A673 (cell line): ENCODE measurements around the gene RBBP5. TPM values are rescaled to one million over a fixed set of nuclear protein-coding genes. Genes with fewer than 3 reads are reported as not detected.

Source experiments
- BruUV-seq: library from RNA; stranded (reverse); fragments of 400-500 nt; replicated peaks from 2 replicates; lab custom pipeline; 2021; lab: Mats Ljungman, UMichigan
- CTCF ChIA-PET: fragments of 300-600 bp; sonication (Branson Sonifier 250); formaldehyde crosslinking; loops from one replicate; lab custom pipeline; 2022; ENCODE audit warnings: antibody characterized with exemption; lab: Charles Lee
- POLR2A ChIA-PET: fragments of 300-600 bp; sonication (Branson Sonifier 250); formaldehyde crosslinking; loops from one replicate; lab custom pipeline; 2022; ENCODE audit warnings: antibody characterized with exemption; ENCODE audit not compliant: low non-redundant PET; lab: Charles Lee
- DNase-seq: peaks from one replicate; pipeline ENCODE4 v3.0.0-alpha.2; 2015; ENCODE audit warnings: low spot score
- H3K27ac ChIP-seq: fragments of 200-600 bp; sonication (generic); 2 replicates; pipeline ENCODE4 v1.5.1; 2016; ENCODE audit warnings: mixed run types, low read depth, mild to moderate bottlenecking, mixed read lengths, antibody characterized with exemption, low read length; ENCODE audit not compliant: poor library complexity, severe bottlenecking
- H3K27me3 ChIP-seq: fragments of 200-600 bp; sonication (generic); replicated peaks from 2 replicates; pipeline ENCODE4 v1.6.1; 2017; ENCODE audit warnings: mixed run types, low read depth, mild to moderate bottlenecking, mixed read lengths, antibody characterized with exemption, low read length; ENCODE audit not compliant: insufficient read depth, poor library complexity
- H3K36me3 ChIP-seq: fragments of 200-600 bp; sonication (generic); 2 replicates; pipeline ENCODE4 v1.6.1; 2016; ENCODE audit warnings: mixed run types, mild to moderate bottlenecking, mixed read lengths, antibody characterized with exemption, low read length; ENCODE audit not compliant: insufficient read depth, poor library complexity, severe bottlenecking
- H3K4me1 ChIP-seq: fragments of 200-600 bp; sonication (generic); 2 replicates; pipeline ENCODE4 v1.6.1; 2017; ENCODE audit warnings: mixed run types, mild to moderate bottlenecking, mixed read lengths, antibody characterized with exemption, low read length; ENCODE audit not compliant: insufficient read depth, poor library complexity, severe bottlenecking
- H3K4me3 ChIP-seq: fragments of 200-600 bp; sonication (generic); 2 replicates; pipeline ENCODE4 v1.5.1; 2016; ENCODE audit warnings: low read depth, mixed run types, mild to moderate bottlenecking, mixed read lengths, low read length; ENCODE audit not compliant: poor library complexity, severe bottlenecking
- H3K9me3 ChIP-seq: fragments of 200-600 bp; sonication (generic); 2 replicates; pipeline ENCODE4 v1.6.1; 2016; ENCODE audit warnings: mixed run types, low read depth, mild to moderate bottlenecking, mixed read lengths, antibody characterized with exemption, low read length; ENCODE audit not compliant: poor library complexity, severe bottlenecking
- EZH2 ChIP-seq: fragments of 200-600 bp; sonication (generic); IDR thresholded peaks from 2 replicates; pipeline ENCODE4 v1.6.1; 2017; ENCODE audit warnings: borderline replicate concordance, low read depth, mild to moderate bottlenecking, mixed read lengths, antibody characterized with exemption, low read length; ENCODE audit not compliant: poor library complexity, severe bottlenecking
- intact Hi-C: fragments of 100-400 bp; cut with micrococcal nuclease; formaldehyde crosslinking; loops from one replicate; pipeline ENCODE4 v1.10.0; 2022; ENCODE audit not compliant: unreplicated experiment
- total RNA-seq: library from RNA; stranded (reverse); gene quantifications from 2 replicates; pipeline ENCODE4 v1.2.3, GENCODE V29; 2021
- TF ChIP-seq, protein P1 (sequence below): fragments of 300-800, 200-600 bp; sonication (generic); conservative IDR thresholded peaks from 2 replicates; pipeline ENCODE4 v1.5.1; 2017; ENCODE audit warnings: low read depth, mild to moderate bottlenecking, antibody characterized with exemption, low read length, moderate library complexity, mixed read lengths

The RBBP5 gene
- total RNA-seq, 1 experiment from 2014 or later = 32.0 TPM

DNA sequence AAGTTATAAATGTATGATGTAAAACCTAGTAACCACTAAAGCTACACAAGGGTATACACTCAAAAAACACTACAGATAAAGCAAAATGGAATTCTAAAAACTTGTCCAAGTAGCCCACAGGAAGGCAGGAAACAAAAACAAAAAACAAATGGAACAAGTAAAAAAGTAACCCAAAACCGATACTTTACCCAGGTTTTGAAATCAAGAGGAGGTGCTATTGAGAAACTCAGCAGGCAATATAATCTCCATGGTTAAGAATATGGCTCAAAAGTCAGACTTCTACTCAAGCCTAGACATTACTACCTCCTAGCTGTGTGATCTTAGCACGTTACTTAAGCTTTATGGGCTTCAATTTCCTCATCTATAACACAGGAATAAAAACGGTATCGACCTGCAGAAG, 13.3 kb downstream of the RBBP5 start:
- DNase-seq = no peak
- no peak for TF ChIP-seq EZH2
- TF ChIP-seq, protein P1, sequence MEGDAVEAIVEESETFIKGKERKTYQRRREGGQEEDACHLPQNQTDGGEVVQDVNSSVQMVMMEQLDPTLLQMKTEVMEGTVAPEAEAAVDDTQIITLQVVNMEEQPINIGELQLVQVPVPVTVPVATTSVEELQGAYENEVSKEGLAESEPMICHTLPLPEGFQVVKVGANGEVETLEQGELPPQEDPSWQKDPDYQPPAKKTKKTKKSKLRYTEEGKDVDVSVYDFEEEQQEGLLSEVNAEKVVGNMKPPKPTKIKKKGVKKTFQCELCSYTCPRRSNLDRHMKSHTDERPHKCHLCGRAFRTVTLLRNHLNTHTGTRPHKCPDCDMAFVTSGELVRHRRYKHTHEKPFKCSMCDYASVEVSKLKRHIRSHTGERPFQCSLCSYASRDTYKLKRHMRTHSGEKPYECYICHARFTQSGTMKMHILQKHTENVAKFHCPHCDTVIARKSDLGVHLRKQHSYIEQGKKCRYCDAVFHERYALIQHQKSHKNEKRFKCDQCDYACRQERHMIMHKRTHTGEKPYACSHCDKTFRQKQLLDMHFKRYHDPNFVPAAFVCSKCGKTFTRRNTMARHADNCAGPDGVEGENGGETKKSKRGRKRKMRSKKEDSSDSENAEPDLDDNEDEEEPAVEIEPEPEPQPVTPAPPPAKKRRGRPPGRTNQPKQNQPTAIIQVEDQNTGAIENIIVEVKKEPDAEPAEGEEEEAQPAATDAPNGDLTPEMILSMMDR = no peak
- H3K27me3 ChIP-seq = no peaks in the 10 kb centered on the region
- intact Hi-C loops = no loop called here
- BruUV-seq = no TSS peak
- no peak overlapping the region for H3K27ac ChIP-seq
- H3K4me3 ChIP-seq = no peak overlapping the region
- H3K36me3 ChIP-seq = peaks cover 23% of the 10 kb centered on the region
- H3K9me3 ChIP-seq = no peaks in the 10 kb centered on the region
- CTCF ChIA-PET = no interaction called here
- H3K4me1 ChIP-seq = no peaks in the 10 kb centered on the region
- POLR2A ChIA-PET = no interaction called here

DNA sequence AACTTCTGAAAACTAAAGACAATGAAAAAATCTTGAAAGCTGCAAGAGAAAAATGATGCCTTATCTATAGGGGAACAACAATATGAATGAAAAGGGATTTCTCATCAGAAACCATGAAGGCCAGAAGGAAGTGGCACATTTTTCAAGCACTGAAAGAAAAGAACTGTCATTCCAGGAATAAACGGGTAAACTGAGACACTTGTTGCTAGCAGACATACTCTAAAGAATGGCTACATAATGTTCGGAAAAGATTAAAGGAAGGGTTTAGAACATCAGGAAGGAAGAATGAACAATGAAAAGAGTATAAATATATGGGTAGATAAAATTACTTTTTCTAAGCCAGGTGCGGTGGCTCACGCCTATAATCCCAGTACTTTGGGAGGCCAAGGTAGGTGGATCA, 14.5 kb downstream of the RBBP5 start:
- DNase-seq = no peak
- Histone ChIP-seq H3K4me1 (no peaks in the 10 kb centered on the region), H3K36me3 (peaks cover 31% of the 10 kb centered on the region), H3K9me3 (no peaks in the 10 kb centered on the region), H3K27me3 (no peaks in the 10 kb centered on the region), H3K4me3 (no peak overlapping the region), H3K27ac (no peak overlapping the region)
- TF ChIP-seq EZH2 = no peak
- TF ChIP-seq, protein P1 = no peak
- POLR2A ChIA-PET = no interaction called here
- intact Hi-C loops = no loop called here
- CTCF ChIA-PET = no interaction called here
- BruUV-seq = no TSS peak

DNA sequence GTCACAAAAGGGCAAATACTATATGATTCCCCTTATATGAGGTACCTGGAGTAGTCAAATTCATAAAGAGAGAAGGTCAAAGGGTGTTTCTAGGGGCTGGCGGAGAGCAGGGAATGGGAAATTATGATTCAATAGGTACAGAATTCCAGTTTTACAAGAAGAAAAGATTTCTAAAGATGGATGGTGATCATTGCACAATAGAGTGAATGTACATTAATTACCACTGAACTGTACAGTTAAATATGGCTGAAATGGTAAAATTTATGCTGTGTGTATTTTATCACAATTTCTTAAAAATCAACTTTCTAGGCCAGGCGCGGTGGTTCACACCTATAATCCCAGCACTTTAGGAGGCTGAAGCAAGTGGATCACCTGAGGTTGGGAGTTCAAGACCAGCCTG, 19.4 kb downstream of the RBBP5 start:
- Histone ChIP-seq H3K36me3 (peaks cover 67% of the 10 kb centered on the region), H3K27ac (no peak overlapping the region), H3K9me3 (no peaks in the 10 kb centered on the region), H3K4me1 (no peaks in the 10 kb centered on the region), H3K4me3 (no peak overlapping the region), H3K27me3 (no peaks in the 10 kb centered on the region)
- DNase-seq = no peak
- intact Hi-C loops = no loop called here
- ChIA-PET CTCF (no interaction called here), POLR2A (no interaction called here)
- TF ChIP-seq, protein P1 = no peak
- no peak for TF ChIP-seq EZH2
- BruUV-seq = no TSS peak
